ENCODE results near the gene EPN1. TPM values are rescaled to one million over a fixed set of nuclear protein-coding genes. Genes with fewer than 3 reads are reported as not detected.

EPN1 gene
- total and polyA plus RNA-seq, 9 of the 15 experiments (the other 6 are each of a cell fraction or from before 2014, with no cell fraction given) = 0.08 to 138 (median 12.7) TPM

GRCh38 chr19:55702131-55702627, 27.2 kb downstream of the EPN1 start (continued):
- peak; percentile 99 for TF ChIP-seq KDM1A (IDR thresholded peaks at IDR 0.05)
- no peak for TF ChIP-seq PRDM10 (IDR thresholded peaks at IDR 0.05; ENCODE audit: partially characterized antibody)
- TF ChIP-seq ZBTB34 (CRISPR knock-in tag; IDR thresholded peaks at IDR 0.05) = no peak
- TF ChIP-seq ZNF445 (CRISPR knock-in tag; IDR thresholded peaks at IDR 0.05; ENCODE audit: low read depth) = no peak
- TF ChIP-seq POLR2A (conservative IDR thresholded peaks at IDR 0.05) = no peak; the same call in 1 of the 2 replicates
- TF ChIP-seq ZZZ3 (IDR thresholded peaks at IDR 0.05) = no peak
- TF ChIP-seq GTF2F1 (IDR thresholded peaks at IDR 0.05; ENCODE audit: low read depth, low read length) = no peak
- TF ChIP-seq CREB5 (CRISPR knock-in tag; IDR thresholded peaks at IDR 0.05) = no peak
- TF ChIP-seq KHSRP (IDR thresholded peaks at IDR 0.05) = 0 out of 2 replicates have a peak, but pooled peaks have one; percentile 16
- TF ChIP-seq CBFA2T2 (conservative IDR thresholded peaks at IDR 0.05) = peak; percentile 96
- TF ChIP-seq MCM5 (IDR thresholded peaks at IDR 0.05; ENCODE audit: low read depth) = no peak
- TF ChIP-seq ZNF740 (CRISPR knock-in tag; IDR thresholded peaks at IDR 0.05) = no peak
- no peak for TF ChIP-seq ZNF740 (tag; IDR thresholded peaks at IDR 0.05)
- TF ChIP-seq CHCHD3 (CRISPR knock-in tag; IDR thresholded peaks at IDR 0.05) = no peak
- TF ChIP-seq HLTF (IDR thresholded peaks at IDR 0.05) = no peak
- peak; percentile 63; the same call in 1 of the 2 replicates for TF ChIP-seq MYNN (IDR thresholded peaks at IDR 0.05)
- TF ChIP-seq MYNN (CRISPR knock-in tag; IDR thresholded peaks at IDR 0.05) = no peak
- TF ChIP-seq, protein P1, sequence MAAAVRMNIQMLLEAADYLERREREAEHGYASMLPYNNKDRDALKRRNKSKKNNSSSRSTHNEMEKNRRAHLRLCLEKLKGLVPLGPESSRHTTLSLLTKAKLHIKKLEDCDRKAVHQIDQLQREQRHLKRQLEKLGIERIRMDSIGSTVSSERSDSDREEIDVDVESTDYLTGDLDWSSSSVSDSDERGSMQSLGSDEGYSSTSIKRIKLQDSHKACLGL (CRISPR knock-in tag; IDR thresholded peaks at IDR 0.05; ENCODE audit: borderline replicate concordance, poor library complexity, severe bottlenecking) = no peak
- no peak for TF ChIP-seq ZNF449 (CRISPR knock-in tag; IDR thresholded peaks at IDR 0.05)
- TF ChIP-seq RFX7 (CRISPR knock-in tag; IDR thresholded peaks at IDR 0.05) = no peak
- no peak for TF ChIP-seq CC2D1A (IDR thresholded peaks at IDR 0.05)
- no peak for TF ChIP-seq SMC3 (conservative IDR thresholded peaks at IDR 0.05; ENCODE audit: insufficient read depth, low read depth, low read length)
